Smooth muscle cell (in vitro differentiated cells): ENCODE results near the gene PPAT. TPM values are rescaled to one million over a fixed set of nuclear protein-coding genes. Genes with fewer than 3 reads are reported as not detected.
A peak's percentile ranks its signal among the peaks of the same experiment; 100 is the strongest.

Experiments
- DNase-seq: peaks from one replicate; lab custom pipeline; 2025; ENCODE audit not compliant: unreplicated experiment; lab: John Stamatoyannopoulos, UW
- H2AFZ ChIP-seq: fragments of 200-600 bp; sonication (generic); 2 replicates; pipeline ENCODE4 v1.6.0; 2016; ENCODE audit warnings: antibody characterized with exemption, low read depth, mild to moderate bottlenecking
- H3F3A ChIP-seq: fragments of 200-600 bp; sonication (generic); 2 replicates; pipeline ENCODE4 v1.6.0; 2017; ENCODE audit warnings: antibody characterized with exemption, low read depth
- H3K27ac ChIP-seq: fragments of 200-600 bp; sonication (generic); 2 replicates; pipeline ENCODE4 v1.5.1; 2016; ENCODE audit warnings: low read depth, mild to moderate bottlenecking
- H3K27me3 ChIP-seq: fragments of 200-600 bp; sonication (generic); 2 replicates; pipeline ENCODE4 v1.6.1; 2016; ENCODE audit warnings: low read depth, mild to moderate bottlenecking
- H3K36me3 ChIP-seq: fragments of 200-600 bp; sonication (generic); 2 replicates; pipeline ENCODE4 v1.5.1; 2016; ENCODE audit warnings: low read depth
- H3K4me1 ChIP-seq: fragments of 200-600 bp; sonication (generic); 2 replicates; pipeline ENCODE4 v1.5.1; 2016; ENCODE audit warnings: low read depth
- H3K4me2 ChIP-seq: fragments of 200-600 bp; sonication (generic); 2 replicates; pipeline ENCODE4 v1.6.0; 2016; ENCODE audit warnings: mild to moderate bottlenecking
- H3K4me3 ChIP-seq: fragments of 200-600 bp; sonication (generic); 2 replicates; pipeline ENCODE4 v1.5.1; 2016; ENCODE audit warnings: mild to moderate bottlenecking
- H3K79me2 ChIP-seq: fragments of 200-600 bp; sonication (generic); 2 replicates; pipeline ENCODE4 v1.6.0; 2016; ENCODE audit warnings: low read depth, mild to moderate bottlenecking
- H3K9ac ChIP-seq: fragments of 200-600 bp; sonication (generic); 2 replicates; pipeline ENCODE4 v1.6.0; 2016; ENCODE audit warnings: low read depth
- H3K9me3 ChIP-seq: fragments of 200-600 bp; sonication (generic); replicated peaks from 2 replicates; pipeline ENCODE4 v1.5.1; 2016; ENCODE audit warnings: low read depth
- H4K20me1 ChIP-seq: fragments of 200-600 bp; sonication (generic); 2 replicates; pipeline ENCODE4 v1.6.0; 2016; ENCODE audit warnings: low read depth
- WGBS: methylation state at CpG from one replicate; pipeline ENCODE4 v1.1.7; 2016; ENCODE audit warnings: low lambda C conversion rate; 5-methylcytosine and 5-hydroxymethylcytosine counted together
- polyA plus RNA-seq: library from polyadenylated mRNA; unstranded; fragments of >200 nt; fragmentation: Nextera tagmentation; extraction: Ambion mirVana; gene quantifications from 2 replicates; pipeline ENCODE4 v1.2.1, GENCODE V29; 2016
- total RNA-seq: library from RNA; depleted of rRNA; stranded (reverse); fragments of >200 nt; gene quantifications from 2 replicates; pipeline ENCODE4 v1.2.3, GENCODE V29; 2014
- TF ChIP-seq, protein P1 (sequence below): fragments of 200-600 bp; sonication (generic); IDR thresholded peaks from 2 replicates; pipeline ENCODE4 v1.5.1; 2017; ENCODE audit warnings: borderline replicate concordance, mild to moderate bottlenecking, antibody characterized with exemption; ENCODE audit not compliant: insufficient read depth, poor library complexity, severe bottlenecking

PPAT gene
- total and polyA plus RNA-seq, 2 experiments from 2014 or later = 11.6 to 26.8 TPM

DNA sequence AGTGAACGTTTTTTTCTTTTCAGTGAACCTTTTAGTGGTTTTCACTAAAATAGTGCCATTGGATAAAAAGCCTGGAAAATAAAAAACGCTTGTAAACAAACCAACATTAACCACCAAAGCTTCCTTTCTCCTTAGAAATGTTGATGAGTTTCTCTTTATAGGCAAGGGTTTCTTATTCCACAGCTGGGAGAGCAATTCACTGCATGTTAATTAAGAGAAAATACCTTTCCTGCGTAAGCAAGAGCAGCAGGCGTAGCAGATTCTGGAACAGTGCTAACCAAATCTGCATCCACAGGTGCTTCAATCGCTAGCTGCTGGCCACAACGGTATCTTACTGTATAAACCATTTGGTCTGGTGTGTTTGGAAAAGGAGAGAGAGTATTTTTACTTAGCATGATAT lies 34.9 kb downstream of the PPAT start:
- no peaks in the 10 kb centered on the region for H4K20me1 ChIP-seq
- no peaks in the 10 kb centered on the region for H3K4me1 ChIP-seq
- TF ChIP-seq, protein P1, sequence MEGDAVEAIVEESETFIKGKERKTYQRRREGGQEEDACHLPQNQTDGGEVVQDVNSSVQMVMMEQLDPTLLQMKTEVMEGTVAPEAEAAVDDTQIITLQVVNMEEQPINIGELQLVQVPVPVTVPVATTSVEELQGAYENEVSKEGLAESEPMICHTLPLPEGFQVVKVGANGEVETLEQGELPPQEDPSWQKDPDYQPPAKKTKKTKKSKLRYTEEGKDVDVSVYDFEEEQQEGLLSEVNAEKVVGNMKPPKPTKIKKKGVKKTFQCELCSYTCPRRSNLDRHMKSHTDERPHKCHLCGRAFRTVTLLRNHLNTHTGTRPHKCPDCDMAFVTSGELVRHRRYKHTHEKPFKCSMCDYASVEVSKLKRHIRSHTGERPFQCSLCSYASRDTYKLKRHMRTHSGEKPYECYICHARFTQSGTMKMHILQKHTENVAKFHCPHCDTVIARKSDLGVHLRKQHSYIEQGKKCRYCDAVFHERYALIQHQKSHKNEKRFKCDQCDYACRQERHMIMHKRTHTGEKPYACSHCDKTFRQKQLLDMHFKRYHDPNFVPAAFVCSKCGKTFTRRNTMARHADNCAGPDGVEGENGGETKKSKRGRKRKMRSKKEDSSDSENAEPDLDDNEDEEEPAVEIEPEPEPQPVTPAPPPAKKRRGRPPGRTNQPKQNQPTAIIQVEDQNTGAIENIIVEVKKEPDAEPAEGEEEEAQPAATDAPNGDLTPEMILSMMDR = no peak
- peaks cover 7% of the 10 kb centered on the region for H3K79me2 ChIP-seq
- H3K9me3 ChIP-seq = no peaks in the 10 kb centered on the region
- no peak for DNase-seq
- no peak overlapping the region for H2AFZ ChIP-seq
- H3F3A ChIP-seq = no peaks in the 10 kb centered on the region
- H3K27ac ChIP-seq = no peak overlapping the region
- 95% methylated on average over 6 of the region's 6 CpGs for WGBS
- no peak overlapping the region for H3K9ac ChIP-seq
- H3K4me2 ChIP-seq = no peak overlapping the region
- H3K36me3 ChIP-seq = no peaks in the 10 kb centered on the region
- no peak overlapping the region for H3K4me3 ChIP-seq
- no peaks in the 10 kb centered on the region for H3K27me3 ChIP-seq

DNA sequence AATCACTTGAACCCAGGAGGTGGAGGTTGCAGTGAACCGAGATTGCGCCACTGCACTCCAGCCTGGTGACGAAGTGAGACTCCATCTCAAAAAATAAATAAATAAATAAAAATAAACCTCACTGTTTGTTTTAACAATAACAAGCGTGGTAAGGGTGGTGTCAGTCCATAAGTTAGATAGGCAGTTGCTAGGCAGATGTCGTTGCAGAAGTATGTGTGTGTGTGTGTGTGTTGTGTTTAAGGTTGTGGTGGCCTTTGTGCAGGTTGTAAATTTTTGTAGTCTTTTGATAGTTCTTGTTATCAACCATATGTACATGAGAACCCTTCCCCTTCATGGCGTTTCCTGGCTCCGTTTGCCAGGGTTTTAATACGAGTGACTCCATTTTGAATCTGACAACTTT lies 44.1 kb downstream of the PPAT start:
- Histone ChIP-seq H2AFZ (no peak overlapping the region), H3K4me3 (no peak overlapping the region), H4K20me1 (no peaks in the 10 kb centered on the region), H3K27me3 (no peaks in the 10 kb centered on the region), H3K27ac (no peak overlapping the region), H3K9me3 (no peaks in the 10 kb centered on the region), H3K4me2 (no peak overlapping the region), H3K9ac (no peak overlapping the region), H3K79me2 (peaks cover 17% of the 10 kb centered on the region), H3F3A (no peaks in the 10 kb centered on the region), H3K36me3 (no peaks in the 10 kb centered on the region), H3K4me1 (peaks cover 8% of the 10 kb centered on the region)
- TF ChIP-seq, protein P1 = no peak
- no peak for DNase-seq
- 96% methylated on average over 8 of the region's 8 CpGs for WGBS

DNA sequence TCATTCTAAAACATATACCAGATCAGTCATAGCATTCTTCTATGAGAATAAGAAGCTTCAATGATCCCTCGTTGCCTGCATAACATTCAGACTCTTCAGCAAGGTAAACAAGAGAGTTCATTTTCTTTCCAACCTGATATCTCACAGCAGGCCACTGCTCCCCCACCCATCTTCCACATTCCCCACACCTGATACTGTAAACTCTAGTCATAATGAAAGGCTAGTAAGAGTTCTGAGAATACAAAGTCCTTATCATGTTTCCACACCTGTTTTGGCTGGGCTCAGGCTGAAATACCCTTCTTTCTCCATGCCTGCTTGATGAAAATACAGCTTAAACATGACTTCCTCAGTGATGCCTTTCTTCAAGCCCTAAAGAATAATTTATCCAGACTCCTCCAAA lies 45.9 kb downstream of the PPAT start:
- Histone ChIP-seq H2AFZ (no peak overlapping the region), H3K9me3 (no peaks in the 10 kb centered on the region), H3K27me3 (no peaks in the 10 kb centered on the region), H3K4me1 (peaks cover 8% of the 10 kb centered on the region), H4K20me1 (no peaks in the 10 kb centered on the region), H3K27ac (no peak overlapping the region), H3F3A (no peaks in the 10 kb centered on the region), H3K4me2 (no peak overlapping the region), H3K36me3 (no peaks in the 10 kb centered on the region), H3K9ac (no peak overlapping the region), H3K79me2 (peaks cover 34% of the 10 kb centered on the region), H3K4me3 (no peak overlapping the region)
- TF ChIP-seq, protein P1 = no peak
- DNase-seq = no peak
- WGBS = 86% methylated on average over 1 of the region's 1 CpG

- H3K36me3 ChIP-seq = no peaks in the 10 kb centered on the region
- H3K4me2 ChIP-seq = peak overlapping the region; percentile 89
- peaks cover 30% of the 10 kb centered on the region for H3K79me2 ChIP-seq
- no peaks in the 10 kb centered on the region for H3F3A ChIP-seq
- H3K4me1 ChIP-seq = peaks cover 8% of the 10 kb centered on the region
- H3K27ac ChIP-seq = peak overlapping the region; percentile 94
- 54% methylated on average over 6 of the region's 6 CpGs for WGBS
- TF ChIP-seq, protein P1 = no peak
- no peaks in the 10 kb centered on the region for H4K20me1 ChIP-seq
- no peak for DNase-seq
- peak overlapping the region; percentile 81 for H3K4me3 ChIP-seq
- peak overlapping the region; percentile 88 for H2AFZ ChIP-seq
- H3K27me3 ChIP-seq = no peaks in the 10 kb centered on the region
- H3K9me3 ChIP-seq = no peaks in the 10 kb centered on the region
- peak overlapping the region; percentile 93 for H3K9ac ChIP-seq
Measured at GRCh38 chr4:56388306-56388705, 47.1 kb downstream of the PPAT start.
